SH-SY5Y (cell line): Measurements from ENCODE around the gene DIP2C.

Source experiments
- GATA2 ChIP-seq: IDR thresholded peaks from 2 replicates; pipeline ENCODE4 v1.6.1; 2011; ENCODE audit warnings: mild to moderate bottlenecking, low read depth, low read length
- GATA3 ChIP-seq: IDR thresholded peaks from 2 replicates; pipeline ENCODE4 v1.6.1; 2011; ENCODE audit warnings: low read depth, mild to moderate bottlenecking, low read length, moderate library complexity

Gene DIP2C

DNA sequence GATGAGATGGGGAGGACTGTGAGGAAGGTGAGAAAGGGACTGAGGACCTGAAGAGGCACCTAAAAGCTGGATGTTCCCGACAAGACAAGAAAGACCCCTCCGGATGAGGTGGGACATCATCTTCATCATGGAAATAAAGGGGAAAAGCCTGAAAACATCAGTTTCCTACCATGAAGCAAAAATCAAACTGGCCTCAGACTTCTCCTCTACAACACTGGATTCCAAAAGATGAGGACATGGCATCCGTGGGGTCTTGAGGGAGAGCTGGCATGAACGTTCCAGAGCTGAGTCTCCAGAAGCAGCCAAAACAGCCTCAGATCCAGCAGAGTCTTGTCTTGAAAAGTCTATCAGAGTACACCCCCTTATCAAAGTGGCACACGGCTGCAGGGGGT lies 44.5 kb downstream of the DIP2C start:
- no peak for TF ChIP-seq GATA2
- TF ChIP-seq GATA3: no peak

DNA sequence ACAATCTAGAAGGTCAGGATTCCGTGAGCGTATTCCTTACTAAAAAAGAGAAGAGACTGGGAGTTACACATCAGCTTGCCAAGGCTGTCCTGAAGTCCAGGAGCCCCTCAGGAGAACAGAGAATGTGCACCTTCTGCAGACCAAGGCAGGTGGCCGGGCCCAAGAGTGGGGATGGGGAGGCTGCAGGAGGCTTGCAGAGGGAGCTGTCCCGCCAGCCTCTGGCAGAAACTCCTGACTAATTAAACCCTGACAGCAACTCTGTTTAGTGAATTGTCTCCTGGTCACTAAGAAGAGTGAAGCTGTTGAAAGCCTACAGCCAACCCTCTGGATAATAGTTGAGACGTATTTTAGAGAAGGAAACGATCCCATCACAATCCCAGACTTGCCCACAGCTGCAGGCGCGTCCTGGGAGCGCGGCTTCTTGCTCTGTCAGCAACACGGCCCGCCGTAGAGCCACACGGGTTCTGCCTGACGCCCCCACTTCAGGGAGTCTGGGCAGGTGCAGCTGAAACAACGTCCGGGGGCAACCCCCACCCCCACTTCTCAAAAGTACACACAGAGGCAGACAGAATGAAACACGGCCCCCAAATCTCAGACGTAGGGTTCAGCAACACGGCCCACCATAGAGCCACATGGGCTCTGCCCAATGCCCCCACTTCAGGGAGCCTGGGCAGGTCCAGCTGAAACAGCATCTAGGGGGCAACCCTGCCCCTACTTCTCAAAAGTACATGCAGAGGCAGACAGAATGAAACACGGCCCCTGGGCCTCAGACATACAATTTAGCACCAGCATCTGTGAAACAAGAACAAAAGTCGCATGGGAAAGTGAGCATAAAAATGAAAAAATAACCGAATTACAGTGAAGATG lies 45.2 kb downstream of the DIP2C start:
- TF ChIP-seq GATA3 (no peak), GATA2 (no peak)

DNA sequence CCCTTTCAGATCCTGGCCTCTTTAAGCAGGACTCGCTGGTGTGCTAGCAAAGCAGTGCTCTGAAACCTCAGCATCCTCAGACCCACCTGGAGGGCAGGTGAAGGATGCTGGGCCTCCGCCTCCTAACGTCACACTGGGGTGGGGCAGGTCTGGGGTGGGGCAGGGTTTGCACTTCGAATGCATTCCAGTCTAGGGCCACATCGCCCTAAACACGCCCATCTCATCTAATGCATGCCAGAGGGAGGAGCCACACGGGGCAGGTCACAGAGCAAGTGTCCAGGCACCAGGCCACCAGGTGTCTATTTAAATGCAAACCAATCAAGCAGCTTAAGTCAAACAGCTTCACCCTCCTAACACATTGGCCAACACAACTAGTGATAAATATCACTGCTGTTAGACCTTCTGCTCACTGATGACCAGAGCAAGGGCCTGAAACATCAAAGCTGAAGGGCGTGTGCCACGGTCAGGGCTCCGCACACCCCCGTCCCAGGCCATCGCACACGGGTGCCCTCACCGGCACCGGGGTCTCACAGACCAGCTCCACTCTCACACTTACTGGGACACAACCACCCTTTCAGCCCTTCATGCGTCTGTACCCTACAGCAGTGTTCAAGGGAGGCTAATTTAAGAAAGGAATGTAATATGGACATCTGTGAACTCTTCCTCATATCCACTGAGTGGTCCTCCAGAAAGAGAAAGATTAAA lies 47.1 kb downstream of the DIP2C start:
- TF ChIP-seq GATA2: no peak
- TF ChIP-seq GATA3: no peak

DNA sequence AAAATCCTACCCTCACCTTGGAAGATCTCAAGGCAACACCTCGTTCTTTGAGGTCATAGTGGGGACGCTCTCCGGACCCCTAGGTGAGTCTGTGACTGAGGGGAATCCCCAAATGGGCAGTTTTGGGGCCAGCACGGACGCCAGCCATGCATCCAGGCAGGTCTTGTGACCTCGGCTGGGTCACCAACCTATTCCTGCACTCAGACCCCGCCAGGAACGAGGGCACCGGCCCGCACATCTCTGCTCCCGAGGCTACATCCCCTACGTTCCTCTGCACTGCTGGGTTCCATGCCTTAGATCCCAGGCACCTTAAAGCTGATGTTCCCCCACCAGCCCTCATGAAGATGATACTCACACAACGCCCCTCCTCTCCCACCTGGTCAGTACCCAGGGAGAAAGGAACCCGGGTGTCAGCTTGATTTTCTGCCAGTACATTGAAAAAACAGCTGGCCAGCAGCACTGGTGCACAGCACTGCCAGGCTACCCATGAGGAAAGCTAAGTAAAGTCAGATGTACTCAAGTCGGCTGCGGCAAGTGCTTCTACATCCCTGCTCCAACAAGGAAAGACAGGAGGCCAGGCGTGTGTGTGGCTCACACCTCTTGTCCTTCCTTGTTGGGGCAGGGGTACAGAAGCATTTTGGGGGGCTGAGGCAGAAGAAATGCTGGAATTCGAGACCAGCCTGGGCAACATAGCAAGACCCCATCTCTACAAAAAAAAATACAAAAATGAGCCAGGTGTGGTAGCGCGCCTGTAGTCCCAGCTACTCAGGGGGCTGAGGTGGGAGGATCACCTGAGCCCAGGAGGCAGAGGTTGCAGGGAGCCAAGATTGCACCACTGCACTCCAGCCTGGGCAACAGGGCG lies 48.1 kb downstream of the DIP2C start:
- no peak for TF ChIP-seq GATA2
- no peak for TF ChIP-seq GATA3

DNA sequence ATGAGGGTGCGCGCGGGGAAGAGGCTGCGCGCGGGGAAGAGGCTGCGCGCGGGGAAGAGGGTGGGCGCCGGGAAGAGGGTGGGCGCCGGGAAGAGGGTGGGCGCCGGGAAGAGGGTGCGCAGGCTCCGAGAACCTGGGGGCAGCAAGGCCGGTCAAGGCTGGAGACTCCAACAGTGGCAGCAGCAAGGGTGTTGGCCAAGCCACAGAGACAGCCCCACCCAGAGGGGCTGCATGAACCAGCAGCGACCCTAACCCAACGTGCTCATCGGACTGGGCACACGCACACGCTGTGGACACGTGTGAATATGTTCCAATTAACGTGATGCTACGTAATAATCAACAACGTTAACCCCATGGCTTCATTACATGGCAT lies 48.8 kb downstream of the DIP2C start:
- no peak for TF ChIP-seq GATA2
- no peak for TF ChIP-seq GATA3

DNA sequence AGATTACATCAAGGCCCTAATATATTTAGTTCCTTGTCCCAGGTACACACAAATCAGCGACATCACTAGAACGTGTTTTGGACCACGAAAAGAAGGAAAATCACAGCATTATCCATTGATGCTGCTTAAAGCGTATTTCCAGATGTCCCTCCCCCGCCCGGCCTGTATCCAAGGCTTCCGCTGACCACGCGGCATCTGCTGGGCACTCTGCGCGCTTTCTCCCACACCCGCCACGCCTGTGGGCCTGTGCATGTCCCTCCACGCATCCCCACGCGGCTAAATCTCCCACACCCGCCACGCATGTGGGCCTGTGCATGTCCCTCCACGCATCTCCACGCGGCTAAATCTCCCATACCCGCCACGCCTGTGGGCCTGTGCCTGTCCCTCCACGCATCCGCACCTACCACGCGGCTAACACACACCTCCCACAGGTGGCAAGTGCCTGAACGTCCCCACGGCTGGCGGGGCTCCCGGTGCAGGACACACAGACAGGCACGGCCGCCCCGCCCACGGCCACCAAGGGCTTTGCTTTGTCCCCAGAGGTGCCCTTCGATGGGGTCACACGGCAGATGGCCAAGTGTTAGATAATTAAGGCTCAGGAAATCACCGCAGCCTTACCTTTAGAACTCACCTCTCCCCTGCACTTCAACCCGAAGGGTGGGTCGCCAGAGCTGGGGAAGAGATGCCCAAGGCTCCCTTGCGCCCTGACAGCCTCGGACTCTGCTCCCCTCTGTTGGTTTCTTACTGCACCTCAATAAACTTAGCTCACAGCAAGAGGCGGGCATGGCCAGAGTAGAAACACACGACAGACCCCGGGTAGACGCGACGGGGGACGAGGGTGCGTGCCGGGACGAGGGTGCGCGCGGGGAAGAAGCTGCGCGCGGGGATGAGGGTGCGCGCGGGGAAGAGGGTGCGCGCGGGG lies 49.5 kb downstream of the DIP2C start:
- TF ChIP-seq GATA3 (no peak), GATA2 (no peak)

DNA sequence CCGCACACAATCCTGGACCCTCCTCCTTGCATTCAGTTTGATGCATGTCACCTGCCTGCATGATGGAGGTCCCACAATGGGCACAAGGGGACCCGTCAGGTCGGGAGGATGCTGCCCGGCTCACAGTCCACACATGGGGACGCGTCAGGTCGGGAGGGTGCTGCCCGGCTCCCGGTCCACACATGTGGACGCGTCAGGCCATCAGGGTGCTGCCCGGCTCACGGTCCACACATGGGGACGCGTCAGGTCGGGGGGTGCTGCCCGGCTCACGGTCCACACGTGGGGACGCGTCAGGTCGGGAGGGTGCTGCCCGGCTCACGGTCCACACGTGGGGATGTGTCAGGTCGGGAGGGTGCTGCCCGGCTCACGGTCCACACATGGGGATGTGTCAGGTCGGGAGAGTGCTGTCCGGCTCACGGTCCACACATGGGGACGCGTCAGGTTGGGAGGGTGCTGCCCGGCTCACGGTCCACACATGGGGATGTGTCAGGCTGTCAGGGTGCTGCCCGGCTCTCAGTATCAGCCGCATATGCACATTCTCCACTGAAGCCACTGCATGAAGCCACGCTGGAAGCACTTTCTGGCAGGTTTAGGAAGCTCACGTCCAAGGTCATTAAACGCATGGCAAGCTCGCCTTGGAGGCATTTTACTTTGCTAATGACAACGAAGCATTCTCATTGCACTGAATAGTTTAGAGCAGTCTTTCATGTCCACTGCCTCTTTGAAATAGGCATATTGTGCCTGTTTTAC lies 50.3 kb downstream of the DIP2C start:
- TF ChIP-seq GATA3 (no peak), GATA2 (no peak)

DNA sequence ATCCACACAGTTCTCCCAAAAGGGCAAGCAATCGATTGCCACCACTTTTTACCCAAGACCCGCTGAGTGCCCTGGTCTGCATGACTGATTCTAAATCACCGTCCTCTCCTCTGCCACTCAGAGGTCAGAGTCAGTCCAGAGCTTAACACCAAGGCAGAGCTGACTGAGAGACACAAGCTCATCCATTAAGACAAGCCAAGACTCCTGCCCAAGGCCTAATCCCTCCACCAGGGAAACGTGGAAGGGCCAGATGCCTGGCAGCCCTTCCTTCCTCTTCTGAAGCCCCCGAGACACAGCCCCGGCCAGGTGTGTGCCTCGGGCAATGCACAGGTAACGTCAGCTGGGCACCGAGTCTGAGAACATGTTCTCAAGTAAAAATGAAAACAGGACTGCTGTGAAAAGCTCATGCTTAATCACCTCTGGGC lies 51.7 kb downstream of the DIP2C start:
- TF ChIP-seq GATA2 (no peak), GATA3 (no peak)

DNA sequence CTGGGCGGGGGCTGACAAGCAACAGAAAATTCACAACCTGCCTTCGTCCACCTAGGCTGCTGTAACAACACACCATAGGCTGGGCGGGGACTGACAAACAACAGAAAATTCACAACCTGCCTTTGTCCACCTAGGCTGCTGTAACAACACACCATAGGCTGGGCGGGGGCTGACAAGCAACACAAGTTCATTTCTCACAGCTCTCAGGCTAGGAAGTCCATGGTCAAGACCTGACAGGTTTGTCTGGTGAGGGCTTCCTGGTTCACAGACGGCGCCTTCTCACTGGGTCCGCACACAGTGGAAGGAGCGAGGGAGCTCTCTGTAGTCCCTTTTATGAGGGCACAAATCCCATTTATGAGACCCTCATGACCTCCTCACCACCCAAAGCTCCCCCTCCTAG lies 52.2 kb downstream of the DIP2C start:
- TF ChIP-seq GATA2 (no peak), GATA3 (no peak)

DNA sequence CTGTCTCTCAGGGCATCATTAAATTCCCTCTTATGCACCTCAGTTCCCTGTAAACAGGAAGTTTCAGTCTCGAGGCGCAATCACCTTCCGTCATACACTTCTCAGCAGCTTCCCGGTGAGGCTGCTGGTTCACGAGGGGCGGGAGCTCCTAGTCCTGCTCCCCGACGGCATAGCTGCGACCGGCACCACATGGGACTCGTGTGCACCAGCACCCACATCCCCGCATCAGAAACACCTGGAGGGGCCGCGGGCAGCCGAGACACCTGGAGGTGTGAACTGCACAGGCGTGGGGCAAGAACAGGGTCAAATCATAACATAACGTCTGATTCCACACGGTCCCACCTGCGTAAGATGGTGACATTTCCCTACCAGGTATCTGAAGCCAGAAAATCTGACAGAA lies 52.7 kb downstream of the DIP2C start:
- no peak for TF ChIP-seq GATA3
- TF ChIP-seq GATA2: no peak

DNA sequence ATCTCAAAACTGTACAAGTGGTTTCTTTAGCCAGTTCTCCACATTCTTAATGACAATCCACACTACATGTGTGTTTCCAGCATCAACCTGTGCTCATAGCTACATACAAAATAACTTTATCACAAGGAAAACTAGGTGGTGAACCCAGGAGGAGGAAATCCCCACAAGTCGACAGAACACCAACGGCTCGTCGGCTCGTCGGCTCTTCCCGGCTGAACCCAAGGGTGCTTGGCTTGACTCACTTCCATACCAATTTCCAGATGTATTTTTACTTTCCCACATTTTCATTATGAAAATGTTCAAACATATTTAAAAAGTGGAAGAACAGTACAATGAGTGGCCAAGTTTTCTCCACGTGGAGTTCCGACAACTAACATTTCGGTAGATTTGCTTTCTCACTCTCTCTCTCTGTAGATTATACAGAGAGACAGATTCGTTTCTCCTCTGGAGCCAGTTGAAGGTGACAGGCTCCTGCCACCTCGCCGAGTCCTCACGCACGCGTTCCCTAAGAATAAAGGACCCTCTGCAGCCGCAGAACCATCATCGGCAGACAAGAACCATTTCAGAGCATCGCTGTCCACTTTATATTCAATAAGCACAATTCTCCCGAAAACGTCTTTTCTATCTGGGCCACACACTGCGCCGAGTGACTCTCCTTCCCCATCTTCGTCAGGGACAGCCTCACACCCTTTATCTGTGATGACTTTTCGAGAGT lies 53.3 kb downstream of the DIP2C start:
- no peak for TF ChIP-seq GATA2
- no peak for TF ChIP-seq GATA3
